Keratinocyte (primary cell): ENCODE data around the gene CPED1. TPM values are rescaled to one million over a fixed set of nuclear protein-coding genes. Genes with fewer than 3 reads are reported as not detected.

Experiments
- DNase-seq: peaks from one replicate; pipeline ENCODE4 v3.0.0-alpha.2; 2011; ENCODE audit warnings: low read depth, missing footprints, low spot score
- FAIRE-seq: peaks from 2 replicates; lab custom pipeline; 2011; peaks lifted over from hg19 to GRCh38; lab: Jason Lieb, UNC
- H2AFZ ChIP-seq: 2 replicates; pipeline ENCODE4 v1.6.0; 2012; ENCODE audit warnings: low read length, control low read depth, inconsistent platforms; ENCODE audit not compliant: control insufficient read depth
- H3K27ac ChIP-seq: 2 replicates; pipeline ENCODE4 v1.5.1; 2011; ENCODE audit warnings: low read length; ENCODE audit not compliant: control insufficient read depth, insufficient read depth
- H3K27me3 ChIP-seq: 3 replicates; pipeline ENCODE4 v1.6.0; 2011; ENCODE audit warnings: low read length; ENCODE audit not compliant: control insufficient read depth, insufficient read depth; ENCODE audit errors: extremely low read depth
- H3K36me3 ChIP-seq, 2 experiments: 2 replicates in 1 of 2; 3 replicates in 1 of 2; pipeline ENCODE4 v1.5.1; 2011; ENCODE audit warnings: low read length in 2 of 2, mild to moderate bottlenecking in 1 of 2; ENCODE audit not compliant: control insufficient read depth in 2 of 2, insufficient read depth in 2 of 2; ENCODE audit errors: extremely low read depth in 1 of 2
- H3K4me1 ChIP-seq: 3 replicates; pipeline ENCODE4 v1.5.1; 2011; ENCODE audit warnings: low read length; ENCODE audit not compliant: control insufficient read depth, insufficient read depth; ENCODE audit errors: extremely low read depth
- H3K4me2 ChIP-seq: 3 replicates; pipeline ENCODE4 v1.6.0; 2011; ENCODE audit warnings: low read depth, low read length; ENCODE audit not compliant: control insufficient read depth, insufficient read depth; ENCODE audit errors: extremely low read depth
- H3K4me3 ChIP-seq, 3 experiments: fragments of 200-600 bp in 1 of 3; sonication (generic) in 1 of 3; 2 replicates in 2 of 3; 3 replicates in 1 of 3; pipeline ENCODE4 v1.5.1; 2011 to 2016; ENCODE audit warnings: low read length in 3 of 3, mild to moderate bottlenecking in 3 of 3, control low read depth in 2 of 3, inconsistent platforms in 1 of 3, low read depth in 1 of 3, mixed read lengths in 1 of 3, mixed run types in 1 of 3, moderate library complexity in 1 of 3; ENCODE audit not compliant: control insufficient read depth in 2 of 3, insufficient read depth in 2 of 3; ENCODE audit errors: extremely low read depth in 1 of 3
- H3K79me2 ChIP-seq: 2 replicates; pipeline ENCODE4 v1.6.0; 2012; ENCODE audit warnings: low read length; ENCODE audit not compliant: control insufficient read depth, insufficient read depth
- H3K9ac ChIP-seq: 3 replicates; pipeline ENCODE4 v1.6.0; 2011; ENCODE audit warnings: low read length; ENCODE audit not compliant: control insufficient read depth, insufficient read depth; ENCODE audit errors: extremely low read depth
- H3K9me1 ChIP-seq: 3 replicates; pipeline ENCODE4 v1.6.0; 2011; ENCODE audit warnings: low read length; ENCODE audit not compliant: control insufficient read depth, insufficient read depth; ENCODE audit errors: extremely low read depth
- H3K9me3 ChIP-seq: 2 replicates; pipeline ENCODE4 v1.5.1; 2012; ENCODE audit warnings: low read depth, low read length; ENCODE audit not compliant: control insufficient read depth
- H4K20me1 ChIP-seq: 3 replicates; pipeline ENCODE4 v1.6.0; 2011; ENCODE audit warnings: low read length; ENCODE audit not compliant: control insufficient read depth, insufficient read depth; ENCODE audit errors: extremely low read depth
- CTCF ChIP-seq, 3 experiments: IDR thresholded peaks in 1 of 3; conservative IDR thresholded peaks in 1 of 3; optimal IDR thresholded peaks in 1 of 3; 2 replicates in 2 of 3; 3 replicates in 1 of 3; pipeline versions ENCODE3 to v1.5.1; 2011; ENCODE audit warnings: low read length in 3 of 3, mild to moderate bottlenecking in 3 of 3, moderate library complexity in 2 of 3, control low read depth in 1 of 3, inconsistent platforms in 1 of 3; ENCODE audit not compliant: insufficient read depth in 2 of 3; ENCODE audit errors: extremely low read depth in 1 of 3
- EZH2 ChIP-seq: IDR thresholded peaks from one replicate; pipeline ENCODE4 v1.6.1; 2012; ENCODE audit warnings: inconsistent platforms, mild to moderate bottlenecking, low read length, moderate library complexity
- dilution Hi-C: fragments of 300-500 bp; cut with MboI; formaldehyde crosslinking; loops from one replicate; pipeline ENCODE4 v1.7.0; 2020; ENCODE audit warnings: low sequenced_read_pairs; ENCODE audit not compliant: extremely low pct_ligation_motif_present
- polyA plus RNA-seq, 5 experiments: library from polyadenylated mRNA; depleted of rRNA in 3 of 5; stranded (reverse) in 3 of 5; stranded (forward) in 1 of 5; unstranded in 1 of 5; fragments of >200 nt; gene quantifications; 1 replicate in 1 of 5; 2 replicates in 3 of 5; 3 replicates in 1 of 5; pipeline versions ENCODE4 v1.2.1 to v1.2.3, GENCODE V29; 2011 to 2012; ENCODE audit warnings: missing spikeins in 2 of 5, low read depth in 1 of 5, low replicate concordance in 1 of 5

The CPED1 gene
- polyA plus RNA-seq, 1 donor (not counting 4 experiments of a cell fraction or from before 2014, with no cell fraction given), result 0.62 TPM

- Histone ChIP-seq H3K9me1 (no peaks in the 10 kb centered on the region), H3K4me3 (no peak overlapping the region), H3K79me2 (no peaks in the 10 kb centered on the region), H4K20me1 (no peaks in the 10 kb centered on the region), H2AFZ (no peak overlapping the region), H3K9me3 (no peaks in the 10 kb centered on the region), H3K4me1 (peaks cover 6% of the 10 kb centered on the region), H3K27me3 (no peaks in the 10 kb centered on the region), H3K36me3 (no peaks in the 10 kb centered on the region), H3K4me2 (no peak overlapping the region), H3K9ac (no peak overlapping the region), H3K27ac (no peak overlapping the region)
- no peak for DNase-seq
- no peak for TF ChIP-seq CTCF (optimal IDR thresholded peaks at IDR 0.05 in 1 of 3, IDR thresholded peaks at IDR 0.05 in 1 of 3, conservative IDR thresholded peaks at IDR 0.05 in 1 of 3; ENCODE audit: extremely low read depth in 1 of 3, insufficient read depth in 2 of 3, low read length in 3 of 3)
- no peak for TF ChIP-seq EZH2
- no peak for FAIRE-seq
- dilution Hi-C loops, result no loop called here
Measured at GRCh38 chr7:121282129-121282528, 293.6 kb downstream of the CPED1 start.

- dilution Hi-C loops, result no loop called here
- no peaks in the 10 kb centered on the region for H4K20me1 ChIP-seq
- no peaks in the 10 kb centered on the region for H3K27me3 ChIP-seq
- TF ChIP-seq CTCF (optimal IDR thresholded peaks at IDR 0.05 in 1 of 3, IDR thresholded peaks at IDR 0.05 in 1 of 3, conservative IDR thresholded peaks at IDR 0.05 in 1 of 3; ENCODE audit: extremely low read depth in 1 of 3, insufficient read depth in 2 of 3, low read length in 3 of 3) (no peak), EZH2 (no peak)
- no peaks in the 10 kb centered on the region for H3K9me1 ChIP-seq
- no peak overlapping the region for H3K4me2 ChIP-seq
- H3K9me3 ChIP-seq, result no peaks in the 10 kb centered on the region
- H3K27ac ChIP-seq, result no peak overlapping the region
- peaks cover 2% of the 10 kb centered on the region for H3K4me1 ChIP-seq
- no peaks in the 10 kb centered on the region for H3K79me2 ChIP-seq
- no peak for FAIRE-seq
- H3K4me3 ChIP-seq, result no peak overlapping the region
- no peak overlapping the region for H3K9ac ChIP-seq
- H2AFZ ChIP-seq, result no peak overlapping the region
- H3K36me3 ChIP-seq, result no peaks in the 10 kb centered on the region
- no peak for DNase-seq
Measured at GRCh38 chr7:121285066-121285667, 296.7 kb downstream of the CPED1 start.
